HL-60/S4 (cell line): ENCODE results near the gene DHRS4L2.
"Not testable (repeated sequence)": the region's sequence is repeated elsewhere in the genome, so short reads cannot be mapped to it uniquely, and the experiment has no call there.

ENCODE experiments used
- in situ Hi-C: fragments of 300-500 bp; cut with MboI; formaldehyde crosslinking; loops from 2 replicates; pipeline ENCODE4 v1.14.3; 2022; ENCODE audit warnings: low sequenced_read_pairs

The DHRS4L2 gene

GRCh38 chr14:24013654-24014514 is 25.2 kb downstream of the DHRS4L2 start:
- in situ Hi-C loops = no loop called here

- in situ Hi-C loops = loop anchor here (5.0 kb wide), 1 partner anchor 43 kb away; no protein-coding TSS in a partner anchor
Measured at GRCh38 chr14:24015745-24016144, 27.0 kb downstream of the DHRS4L2 start.

GRCh38 chr14:24018978-24019377 is 30.2 kb downstream of the DHRS4L2 start:
- in situ Hi-C loops = loop anchor here (5.0 kb wide), 1 partner anchor 47 kb away; no protein-coding TSS in a partner anchor

GRCh38 chr14:24019944-24020343 is 31.2 kb downstream of the DHRS4L2 start:
- in situ Hi-C loops = loop anchor here (5.0 kb wide), 1 partner anchor 48 kb away; no protein-coding TSS in a partner anchor

GRCh38 chr14:24020520-24020919 is 31.8 kb downstream of the DHRS4L2 start:
- in situ Hi-C loops = not testable (repeated sequence)

- in situ Hi-C loops = not testable (repeated sequence)
Measured at GRCh38 chr14:24024939-24025418, 36.2 kb downstream of the DHRS4L2 start.

GRCh38 chr14:24029687-24030086 is 41.0 kb downstream of the DHRS4L2 start:
- in situ Hi-C loops = not testable (repeated sequence)

GRCh38 chr14:24031331-24031730 is 42.6 kb downstream of the DHRS4L2 start:
- in situ Hi-C loops = not testable (repeated sequence)

GRCh38 chr14:24032727-24033418 is 44.1 kb downstream of the DHRS4L2 start:
- in situ Hi-C loops = no loop called here

GRCh38 chr14:24035769-24036168 is 47.0 kb downstream of the DHRS4L2 start:
- in situ Hi-C loops = not testable (repeated sequence)

GRCh38 chr14:24036169-24036962 is 47.6 kb downstream of the DHRS4L2 start:
- in situ Hi-C loops = no loop called here

GRCh38 chr14:24036963-24037657 is 48.4 kb downstream of the DHRS4L2 start:
- in situ Hi-C loops = not testable (repeated sequence)

- in situ Hi-C loops = no loop called here
Measured at GRCh38 chr14:24037658-24038037, 48.9 kb downstream of the DHRS4L2 start.

- in situ Hi-C loops = no loop called here
Measured at GRCh38 chr14:24038686-24039085, 50.0 kb downstream of the DHRS4L2 start.

- in situ Hi-C loops = no loop called here
Measured at GRCh38 chr14:24040692-24041091, 52.0 kb downstream of the DHRS4L2 start.

- in situ Hi-C loops = no loop called here
Measured at GRCh38 chr14:24042746-24043145, 54.0 kb downstream of the DHRS4L2 start.

GRCh38 chr14:24049002-24049401 is 60.3 kb downstream of the DHRS4L2 start:
- in situ Hi-C loops = not testable (repeated sequence)

- in situ Hi-C loops = loop anchor here (10.0 kb wide), 1 partner anchor 244 kb away; the partner anchor contains the start of genes DHRS1 and NOP9
Measured at GRCh38 chr14:24050753-24051152, 62.0 kb downstream of the DHRS4L2 start.

GRCh38 chr14:24051176-24051788 is 62.6 kb downstream of the DHRS4L2 start:
- in situ Hi-C loops = loop anchor here (10.0 kb wide), 1 partner anchor 244 kb away; the partner anchor contains the start of genes DHRS1 and NOP9
